ENCODE measurements around the gene ZNF280A. TPM values are rescaled to one million over a fixed set of nuclear protein-coding genes. Genes with fewer than 3 reads are reported as not detected.
A peak's percentile ranks its signal among the peaks of the same experiment; 100 is the strongest.

ZNF280A gene
- total RNA-seq, 1 experiment from 2014 or later, result 2.7 TPM

DNA sequence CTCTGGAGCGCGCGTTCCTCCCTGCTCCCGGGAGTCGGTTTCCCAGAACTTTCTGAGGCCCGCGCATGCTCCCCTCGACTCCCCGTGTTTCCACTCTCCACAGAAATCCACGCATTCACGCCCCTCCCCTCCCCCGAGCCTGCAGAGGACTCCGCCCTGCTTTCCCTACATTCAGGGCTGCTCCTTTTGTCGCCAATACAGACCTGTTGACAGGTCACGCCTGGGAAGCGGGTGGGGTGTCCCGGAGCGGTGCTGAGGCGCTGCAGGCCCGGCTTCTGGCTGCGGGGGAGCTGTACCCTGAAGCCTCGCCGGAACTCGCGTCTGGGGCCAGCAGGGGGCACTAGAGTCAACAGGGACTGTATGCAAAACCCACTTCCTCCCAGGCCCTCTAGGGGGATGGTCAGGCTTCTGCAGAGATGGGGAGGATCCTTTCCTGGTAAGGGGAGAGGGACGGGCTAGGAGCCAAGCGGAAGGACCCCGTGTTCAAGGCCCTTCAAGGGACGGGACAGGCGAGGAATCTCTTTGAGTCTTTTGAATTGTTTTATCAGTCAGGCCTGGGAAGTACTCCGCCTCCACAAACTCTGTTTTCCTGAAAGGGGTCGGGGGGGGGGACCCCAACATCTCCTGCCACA is 39.0 kb upstream of the ZNF280A start, which contains the start of gene PRAME:
Gene PRAME, minus strand, starts transcription at position 294 of the 632 bp plus-strand sequence. CDS start 2,433 bp downstream, outside the sequence.
- Mint-ChIP-seq H3K27me3 (ENCODE audit: insufficient read depth, unreplicated experiment) (peaks cover 11% of the 10 kb centered on the region), H3K9me3 (ENCODE audit: unreplicated experiment) (no peaks in the 10 kb centered on the region), H3K27ac (ENCODE audit: unreplicated experiment) (no peak within 1 kb of the TSS), H3K36me3 (ENCODE audit: insufficient read depth, unreplicated experiment) (no peaks in the 10 kb centered on the region), H3K4me1 (ENCODE audit: low read depth, unreplicated experiment) (no peaks in the 10 kb centered on the region), H3K4me3 (ENCODE audit: unreplicated experiment) (no peak within 1 kb of the TSS)
- intact Hi-C loops (cut with micrococcal nuclease; ENCODE audit: unreplicated experiment), result no loop called here
- Histone ChIP-seq H3K27me3 (replicated peaks; ENCODE audit: control insufficient read depth, insufficient read depth, low read length) (no peaks in the 10 kb centered on the region; the same call in 1 of the 2 replicates), H3K9me3 (no peaks in the 10 kb centered on the region), H3K4me3 (ENCODE audit: low read depth, low read length) (no peak within 1 kb of the TSS), H3K4me1 (no peaks in the 10 kb centered on the region), H3K36me3 (ENCODE audit: control insufficient read depth, insufficient read depth, low read length) (no peaks in the 10 kb centered on the region)
- ChIA-PET CTCF (no interaction called here), POLR2A (no interaction called here)
- DNase-seq, result peak; percentile 72 to 73
- TF ChIP-seq, protein P1, sequence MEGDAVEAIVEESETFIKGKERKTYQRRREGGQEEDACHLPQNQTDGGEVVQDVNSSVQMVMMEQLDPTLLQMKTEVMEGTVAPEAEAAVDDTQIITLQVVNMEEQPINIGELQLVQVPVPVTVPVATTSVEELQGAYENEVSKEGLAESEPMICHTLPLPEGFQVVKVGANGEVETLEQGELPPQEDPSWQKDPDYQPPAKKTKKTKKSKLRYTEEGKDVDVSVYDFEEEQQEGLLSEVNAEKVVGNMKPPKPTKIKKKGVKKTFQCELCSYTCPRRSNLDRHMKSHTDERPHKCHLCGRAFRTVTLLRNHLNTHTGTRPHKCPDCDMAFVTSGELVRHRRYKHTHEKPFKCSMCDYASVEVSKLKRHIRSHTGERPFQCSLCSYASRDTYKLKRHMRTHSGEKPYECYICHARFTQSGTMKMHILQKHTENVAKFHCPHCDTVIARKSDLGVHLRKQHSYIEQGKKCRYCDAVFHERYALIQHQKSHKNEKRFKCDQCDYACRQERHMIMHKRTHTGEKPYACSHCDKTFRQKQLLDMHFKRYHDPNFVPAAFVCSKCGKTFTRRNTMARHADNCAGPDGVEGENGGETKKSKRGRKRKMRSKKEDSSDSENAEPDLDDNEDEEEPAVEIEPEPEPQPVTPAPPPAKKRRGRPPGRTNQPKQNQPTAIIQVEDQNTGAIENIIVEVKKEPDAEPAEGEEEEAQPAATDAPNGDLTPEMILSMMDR (IDR thresholded peaks at IDR 0.05; ENCODE audit: insufficient read depth in 1 of 2, low read depth in 1 of 2, low read length in 1 of 2, severe bottlenecking in 1 of 2, unreplicated experiment in 1 of 2), result peak; percentile 54 to 70
- BruUV-seq (replicated peaks), result no TSS peak

GRCh38 chr22:22558071-22558971 is 38.3 kb upstream of the ZNF280A start:
- BruUV-seq (replicated peaks), result no TSS peak
- Histone ChIP-seq H3K9me3 (no peaks in the 10 kb centered on the region), H3K36me3 (ENCODE audit: control insufficient read depth, insufficient read depth, low read length) (no peaks in the 10 kb centered on the region), H3K27me3 (replicated peaks; ENCODE audit: control insufficient read depth, insufficient read depth, low read length) (no peaks in the 10 kb centered on the region), H3K4me3 (ENCODE audit: low read depth, low read length) (no peak overlapping the region), H3K4me1 (no peaks in the 10 kb centered on the region)
- ChIA-PET POLR2A (no interaction called here), CTCF (no interaction called here)
- H3K27ac Mint-ChIP-seq (ENCODE audit: unreplicated experiment), result no peak overlapping the region
- H3K9me3 Mint-ChIP-seq (ENCODE audit: unreplicated experiment), result no peaks in the 10 kb centered on the region
- peaks cover 11% of the 10 kb centered on the region for H3K27me3 Mint-ChIP-seq (ENCODE audit: insufficient read depth, unreplicated experiment)
- H3K4me3 Mint-ChIP-seq (ENCODE audit: unreplicated experiment), result no peak overlapping the region
- TF ChIP-seq, protein P1 (IDR thresholded peaks at IDR 0.05; ENCODE audit: insufficient read depth in 1 of 2, low read depth in 1 of 2, low read length in 1 of 2, severe bottlenecking in 1 of 2, unreplicated experiment in 1 of 2), result no peak
- no peaks in the 10 kb centered on the region for H3K36me3 Mint-ChIP-seq (ENCODE audit: insufficient read depth, unreplicated experiment)
- DNase-seq, result no peak
- no peaks in the 10 kb centered on the region for H3K4me1 Mint-ChIP-seq (ENCODE audit: low read depth, unreplicated experiment)
- intact Hi-C loops (cut with micrococcal nuclease; ENCODE audit: unreplicated experiment), result no loop called here

- H3K4me1 ChIP-seq, result no peaks in the 10 kb centered on the region
- no peaks in the 10 kb centered on the region for H3K9me3 Mint-ChIP-seq (ENCODE audit: unreplicated experiment)
- no peak for DNase-seq
- H3K9me3 ChIP-seq, result no peaks in the 10 kb centered on the region
- TF ChIP-seq, protein P1 (IDR thresholded peaks at IDR 0.05; ENCODE audit: insufficient read depth in 1 of 2, low read depth in 1 of 2, low read length in 1 of 2, severe bottlenecking in 1 of 2, unreplicated experiment in 1 of 2), result no peak
- ChIA-PET POLR2A (no interaction called here), CTCF (no interaction called here)
- H3K4me1 Mint-ChIP-seq (ENCODE audit: low read depth, unreplicated experiment), result no peaks in the 10 kb centered on the region
- H3K27me3 ChIP-seq (replicated peaks; ENCODE audit: control insufficient read depth, insufficient read depth, low read length), result no peaks in the 10 kb centered on the region
- no peak overlapping the region for H3K4me3 Mint-ChIP-seq (ENCODE audit: unreplicated experiment)
- intact Hi-C loops (cut with micrococcal nuclease; ENCODE audit: unreplicated experiment), result no loop called here
- BruUV-seq (replicated peaks), result no TSS peak
- H3K27me3 Mint-ChIP-seq (ENCODE audit: insufficient read depth, unreplicated experiment), result peaks cover 7% of the 10 kb centered on the region
- H3K27ac Mint-ChIP-seq (ENCODE audit: unreplicated experiment), result no peak overlapping the region
- H3K36me3 Mint-ChIP-seq (ENCODE audit: insufficient read depth, unreplicated experiment), result no peaks in the 10 kb centered on the region
- H3K36me3 ChIP-seq (ENCODE audit: control insufficient read depth, insufficient read depth, low read length), result no peaks in the 10 kb centered on the region
- no peak overlapping the region for H3K4me3 ChIP-seq (ENCODE audit: low read depth, low read length)
Observed at GRCh38 chr22:22556995-22557925, 37.2 kb upstream of the ZNF280A start.
